ENCODE measurements around the gene TMEM141.
"Not testable (repeated sequence)": the region's sequence is repeated elsewhere in the genome, so short reads cannot be mapped to it uniquely, and the experiment has no call there.

The TMEM141 gene

DNA sequence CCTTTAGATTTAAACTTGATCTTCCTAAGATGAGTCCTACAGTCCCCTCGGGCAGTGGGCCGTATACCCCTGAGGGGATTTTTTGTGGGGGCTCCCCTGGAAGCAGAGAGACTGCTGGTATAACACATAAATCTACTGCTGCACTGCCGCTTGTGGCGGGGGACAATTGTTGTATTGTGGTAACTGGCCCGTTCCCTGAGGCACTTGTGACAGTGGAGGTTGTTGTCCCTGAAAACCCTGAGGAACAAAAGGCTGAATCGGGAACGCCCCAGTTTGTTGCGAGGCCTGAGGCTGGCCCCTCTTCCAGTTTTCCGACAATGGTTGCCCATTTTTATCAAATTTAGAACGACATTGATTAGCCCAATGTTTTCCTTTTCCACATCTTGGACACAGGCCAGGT is 4.7 kb upstream of the TMEM141 start:
- no peak overlapping the region for H3K4me3 ChIP-seq (ENCODE audit: low read length)
- no peak for DNase-seq (ENCODE audit: low read depth)
- TF ChIP-seq, protein P1, sequence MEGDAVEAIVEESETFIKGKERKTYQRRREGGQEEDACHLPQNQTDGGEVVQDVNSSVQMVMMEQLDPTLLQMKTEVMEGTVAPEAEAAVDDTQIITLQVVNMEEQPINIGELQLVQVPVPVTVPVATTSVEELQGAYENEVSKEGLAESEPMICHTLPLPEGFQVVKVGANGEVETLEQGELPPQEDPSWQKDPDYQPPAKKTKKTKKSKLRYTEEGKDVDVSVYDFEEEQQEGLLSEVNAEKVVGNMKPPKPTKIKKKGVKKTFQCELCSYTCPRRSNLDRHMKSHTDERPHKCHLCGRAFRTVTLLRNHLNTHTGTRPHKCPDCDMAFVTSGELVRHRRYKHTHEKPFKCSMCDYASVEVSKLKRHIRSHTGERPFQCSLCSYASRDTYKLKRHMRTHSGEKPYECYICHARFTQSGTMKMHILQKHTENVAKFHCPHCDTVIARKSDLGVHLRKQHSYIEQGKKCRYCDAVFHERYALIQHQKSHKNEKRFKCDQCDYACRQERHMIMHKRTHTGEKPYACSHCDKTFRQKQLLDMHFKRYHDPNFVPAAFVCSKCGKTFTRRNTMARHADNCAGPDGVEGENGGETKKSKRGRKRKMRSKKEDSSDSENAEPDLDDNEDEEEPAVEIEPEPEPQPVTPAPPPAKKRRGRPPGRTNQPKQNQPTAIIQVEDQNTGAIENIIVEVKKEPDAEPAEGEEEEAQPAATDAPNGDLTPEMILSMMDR (conservative IDR thresholded peaks at IDR 0.05; ENCODE audit: low read length) = no peak

- not testable (repeated sequence) for DNase-seq (ENCODE audit: low read depth); H3K4me3 ChIP-seq (ENCODE audit: low read length)
Measured at GRCh38 chr9:136786983-136787382, 4.2 kb upstream of the TMEM141 start.

GRCh38 chr9:136787690-136788400 is 3.3 kb upstream of the TMEM141 start:
- TF ChIP-seq, protein P1 (conservative IDR thresholded peaks at IDR 0.05; ENCODE audit: low read length) = peak; percentile 78
- peak; percentile 42 for DNase-seq (ENCODE audit: low read depth)
- no peak overlapping the region for H3K4me3 ChIP-seq (ENCODE audit: low read length)

DNA sequence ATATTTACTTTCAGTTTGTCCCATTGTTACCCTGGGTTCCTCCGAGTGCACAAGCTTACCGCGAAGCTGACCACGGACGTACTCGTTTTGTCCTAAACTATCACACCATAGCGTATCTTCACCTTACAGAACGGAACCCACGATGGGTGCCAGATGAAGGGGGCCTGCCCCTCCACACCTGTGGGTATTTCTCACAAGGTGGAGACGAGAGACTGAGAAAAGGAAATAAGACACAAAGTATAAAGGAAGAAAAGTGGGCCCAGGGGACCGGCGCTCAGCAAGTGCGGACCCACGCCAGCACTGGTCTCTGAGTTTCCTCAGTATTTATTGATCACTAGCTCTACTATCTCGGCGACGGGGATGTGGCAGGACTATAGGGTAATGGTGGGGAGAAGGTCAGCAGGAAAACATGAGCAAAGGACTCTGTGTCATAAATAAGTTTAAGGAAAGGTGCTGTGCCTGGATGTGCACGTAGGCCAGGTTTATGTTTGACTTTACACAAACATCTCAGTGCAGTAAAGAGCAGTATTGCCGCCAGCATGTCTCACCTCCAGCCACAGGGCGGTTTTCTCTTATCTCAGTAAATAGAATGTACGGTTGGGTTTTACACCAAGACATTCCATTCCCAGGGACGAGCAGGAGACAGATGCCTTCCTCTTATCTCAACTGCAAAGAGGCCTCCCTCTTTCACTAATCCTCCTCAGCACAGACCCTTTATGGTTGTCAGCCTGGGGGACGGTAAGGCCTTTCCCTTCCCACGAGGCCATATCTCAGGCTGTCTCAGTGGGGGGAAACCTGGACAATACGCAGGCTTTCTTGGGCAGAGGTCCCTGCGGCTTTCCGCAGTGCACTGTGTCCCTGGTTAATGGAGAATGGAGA is 2.3 kb upstream of the TMEM141 start:
- DNase-seq (ENCODE audit: low read depth); H3K4me3 ChIP-seq (ENCODE audit: low read length): not testable (repeated sequence)

DNA sequence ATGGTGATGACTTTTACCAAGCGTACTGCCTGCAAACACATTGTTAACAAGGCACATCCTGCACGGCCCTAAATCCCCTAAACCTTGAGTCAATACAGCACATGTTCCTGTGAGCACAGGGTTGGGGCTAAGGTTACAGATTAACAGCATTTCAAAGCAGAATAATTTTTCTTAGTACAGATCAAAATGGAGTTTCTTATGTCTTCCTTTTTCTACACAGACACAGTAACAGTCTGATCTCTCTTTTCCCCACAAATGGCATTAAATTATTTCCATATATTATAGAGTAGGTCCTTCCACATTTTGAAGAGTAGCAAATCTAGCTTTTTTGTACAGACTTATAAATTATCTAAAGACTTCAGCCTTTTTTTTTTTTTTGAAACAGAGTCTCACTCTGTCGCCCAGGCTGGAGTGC is 1.6 kb upstream of the TMEM141 start:
- DNase-seq (ENCODE audit: low read depth) = no peak
- H3K4me3 ChIP-seq (ENCODE audit: low read length) = no peak overlapping the region
- TF ChIP-seq, protein P1 (conservative IDR thresholded peaks at IDR 0.05; ENCODE audit: low read length) = no peak

DNA sequence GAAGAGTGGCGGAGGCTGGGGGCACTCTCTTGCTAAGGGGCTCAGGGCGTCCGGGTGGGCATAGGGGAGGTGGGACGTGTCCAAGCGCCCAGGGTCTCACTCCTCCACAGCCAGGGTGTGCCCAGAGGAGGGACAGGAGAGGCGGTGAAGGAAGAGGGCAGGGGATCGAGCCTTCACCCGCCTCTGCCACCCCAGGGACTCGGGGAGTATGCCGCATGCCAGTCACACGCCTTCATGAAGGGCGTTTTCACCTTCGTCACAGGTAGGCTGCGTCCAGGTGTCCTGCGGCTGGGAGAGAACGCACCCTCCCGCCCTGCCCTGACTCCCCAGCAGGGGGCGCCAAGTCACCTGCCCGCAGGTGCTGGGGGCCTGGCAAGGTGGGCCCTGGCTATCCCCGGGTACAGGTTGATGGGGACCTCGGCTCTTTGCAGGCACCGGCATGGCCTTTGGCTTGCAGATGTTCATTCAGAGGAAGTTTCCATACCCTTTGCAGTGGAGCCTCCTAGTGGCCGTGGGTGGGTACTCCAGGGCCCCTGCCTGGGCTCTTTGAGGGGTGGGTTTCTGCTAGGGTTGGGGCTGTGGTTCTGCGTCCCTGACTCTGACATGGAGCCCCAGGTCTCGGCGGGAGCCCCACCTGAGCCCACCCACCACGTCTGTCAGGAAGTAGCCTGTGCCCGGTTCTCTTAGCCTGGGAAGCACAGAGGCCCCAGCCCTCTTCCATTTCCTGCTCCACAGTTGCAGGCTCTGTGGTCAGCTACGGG is 552 bp downstream of the TMEM141 start:
- no peak for DNase-seq (ENCODE audit: low read depth)
- TF ChIP-seq, protein P1 (conservative IDR thresholded peaks at IDR 0.05; ENCODE audit: low read length) = peak; percentile 79
- H3K4me3 ChIP-seq (ENCODE audit: low read length) = peak overlapping the region; percentile 97

DNA sequence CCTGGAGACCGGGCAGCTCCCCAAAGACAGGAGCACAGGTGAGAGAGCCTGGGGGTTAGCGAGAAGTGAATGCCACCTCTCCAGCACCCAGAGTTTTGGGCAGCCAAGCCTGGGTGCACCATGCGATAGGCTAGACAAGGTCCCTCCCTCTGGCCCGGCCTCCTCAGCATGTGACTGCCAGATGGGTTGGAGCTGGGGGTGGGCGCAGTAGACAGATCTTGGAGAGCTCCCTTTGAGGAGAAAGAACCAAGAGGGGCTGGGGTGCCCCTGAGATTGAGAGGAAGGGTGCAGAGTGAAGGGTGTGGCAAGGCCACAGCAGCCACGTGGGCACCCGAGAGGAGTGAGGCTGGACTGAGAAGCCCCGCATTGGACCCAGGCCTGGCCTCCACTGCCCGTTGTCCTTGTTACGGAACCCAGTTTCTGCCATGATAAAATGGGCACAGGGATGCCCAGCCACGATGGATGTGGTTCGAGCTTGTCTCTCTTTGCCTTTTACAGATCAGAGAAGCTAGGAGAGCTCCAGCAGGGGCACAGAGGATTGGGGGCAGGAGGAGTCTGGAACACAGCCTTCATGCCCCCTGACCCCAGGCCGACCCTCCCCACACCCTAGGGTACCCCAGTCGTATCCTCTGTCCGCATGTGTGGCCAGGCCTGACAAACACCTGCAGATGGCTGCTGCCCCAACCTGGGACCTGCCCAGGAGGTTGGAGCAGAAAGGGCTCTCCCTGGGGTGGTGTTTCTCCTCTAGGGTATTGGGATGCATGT is 1.4 kb downstream of the TMEM141 start:
- TF ChIP-seq, protein P1 (conservative IDR thresholded peaks at IDR 0.05; ENCODE audit: low read length) = no peak
- peak overlapping the region; percentile 97 for H3K4me3 ChIP-seq (ENCODE audit: low read length)
- no peak for DNase-seq (ENCODE audit: low read depth)

Data from AG10803 (cell line).